Activated CD4-positive, alpha-beta T cell treated with anti-CD3 and anti-CD28 coated beads, Interleukin-10, Interleukin-2, amounts not matched to agents 100 ng/mL and 50 ng/mL, durations not matched to agents 16 hours and 8 hours (primary cell): ENCODE measurements around the gene GFER.
A peak's percentile ranks its signal among the peaks of the same experiment; 100 is the strongest.
"Not testable (repeated sequence)": the region's sequence is repeated elsewhere in the genome, so short reads cannot be mapped to it uniquely, and the experiment has no call there.

Experiments
- DNase-seq: peaks from one replicate; pipeline ENCODE4 v3.0.0-alpha.2; 2020

The GFER gene

DNA sequence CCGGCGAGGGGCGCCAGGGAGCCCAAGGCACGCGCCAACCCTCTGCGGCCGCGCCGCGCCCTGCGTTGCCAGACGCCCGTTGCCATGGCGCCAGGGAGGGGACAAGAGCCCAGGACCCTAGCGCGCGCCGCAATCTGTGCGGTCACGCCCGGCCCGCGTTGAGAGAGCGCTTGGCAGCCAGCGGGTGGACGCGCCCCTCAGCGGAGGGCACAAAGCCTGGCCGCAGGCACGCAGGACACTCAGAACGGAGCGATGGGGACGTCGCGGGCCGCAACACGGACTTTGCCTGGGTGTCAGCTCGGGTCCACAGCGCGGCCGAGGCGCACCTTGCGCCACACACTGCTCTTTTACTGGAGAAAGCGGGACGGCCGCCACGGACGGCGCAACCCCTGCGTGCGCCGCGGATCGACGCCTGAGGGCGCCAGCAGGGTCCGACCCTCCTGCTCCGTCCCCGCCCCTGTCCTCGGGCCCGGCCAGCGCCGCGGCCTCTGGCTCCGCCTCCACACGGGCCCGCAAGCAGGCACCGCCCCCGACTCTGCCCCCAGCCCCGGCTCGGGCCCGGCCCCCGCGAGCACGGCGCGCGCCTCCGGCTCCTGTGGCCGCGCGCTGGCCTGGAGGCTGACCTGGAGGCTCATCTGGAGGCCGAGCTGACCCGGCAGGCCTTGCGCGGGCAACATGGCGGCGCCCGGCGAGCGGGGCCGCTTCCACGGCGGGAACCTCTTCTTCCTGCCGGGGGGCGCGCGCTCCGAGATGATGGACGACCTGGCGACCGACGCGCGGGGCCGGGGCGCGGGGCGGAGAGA lies at the start of gene GFER:
TSS of gene GFER (plus strand) at position 650 of the 803 bp plus-strand sequence. CDS start at position 676, 26 bp downstream.
- peak; percentile 92 for DNase-seq

- no peak for DNase-seq
These were observed 47.0 kb upstream of the GFER start for GRCh38 chr16:1936945-1937479.

DNA sequence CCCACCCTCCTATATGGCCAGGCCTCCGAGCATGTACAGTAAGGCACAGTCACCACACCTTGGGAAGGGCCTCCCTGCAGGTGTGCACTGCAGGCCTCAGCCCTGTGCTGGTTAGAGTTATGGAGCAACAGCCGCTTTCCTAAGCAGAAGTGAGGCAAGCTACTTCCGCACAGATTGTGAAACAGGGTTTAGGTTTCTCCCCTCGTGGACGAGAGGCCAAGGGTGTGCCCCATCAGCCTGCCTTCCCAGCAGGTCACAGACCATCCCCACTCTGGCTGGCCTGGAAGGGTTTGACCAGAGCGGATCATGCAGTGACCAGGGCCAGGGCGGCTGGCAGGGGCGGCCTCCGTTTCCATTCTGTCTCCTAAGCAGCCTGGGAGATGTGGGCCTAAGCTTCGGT lies 45.7 kb upstream of the GFER start:
- DNase-seq, result no peak

DNA sequence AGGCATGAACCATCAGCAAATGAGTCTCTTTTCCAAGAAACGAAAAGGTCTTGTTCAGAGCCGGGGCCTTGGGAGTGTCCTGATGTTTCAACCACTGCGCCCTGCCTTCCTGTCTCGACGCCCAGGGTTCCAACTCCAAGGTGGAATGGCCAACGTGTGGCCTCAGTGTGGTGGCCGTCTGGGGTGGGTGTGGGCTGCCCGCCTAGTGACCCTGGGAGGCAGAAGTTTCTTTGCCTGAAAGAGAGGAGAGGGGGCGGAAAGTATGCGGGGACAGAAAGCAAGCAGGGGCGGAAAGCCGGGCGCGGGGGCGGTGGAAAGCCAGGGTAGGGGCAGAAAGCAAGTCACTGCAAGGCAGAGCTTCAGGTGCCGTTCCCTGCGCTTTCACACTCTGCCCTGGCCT lies 45.1 kb upstream of the GFER start:
- no peak for DNase-seq

GRCh38 chr16:1939833-1940232 lies 44.2 kb upstream of the GFER start:
- not testable (repeated sequence) for DNase-seq

- DNase-seq, result no peak
These were observed 43.5 kb upstream of the GFER start for GRCh38 chr16:1940273-1941161.

DNA sequence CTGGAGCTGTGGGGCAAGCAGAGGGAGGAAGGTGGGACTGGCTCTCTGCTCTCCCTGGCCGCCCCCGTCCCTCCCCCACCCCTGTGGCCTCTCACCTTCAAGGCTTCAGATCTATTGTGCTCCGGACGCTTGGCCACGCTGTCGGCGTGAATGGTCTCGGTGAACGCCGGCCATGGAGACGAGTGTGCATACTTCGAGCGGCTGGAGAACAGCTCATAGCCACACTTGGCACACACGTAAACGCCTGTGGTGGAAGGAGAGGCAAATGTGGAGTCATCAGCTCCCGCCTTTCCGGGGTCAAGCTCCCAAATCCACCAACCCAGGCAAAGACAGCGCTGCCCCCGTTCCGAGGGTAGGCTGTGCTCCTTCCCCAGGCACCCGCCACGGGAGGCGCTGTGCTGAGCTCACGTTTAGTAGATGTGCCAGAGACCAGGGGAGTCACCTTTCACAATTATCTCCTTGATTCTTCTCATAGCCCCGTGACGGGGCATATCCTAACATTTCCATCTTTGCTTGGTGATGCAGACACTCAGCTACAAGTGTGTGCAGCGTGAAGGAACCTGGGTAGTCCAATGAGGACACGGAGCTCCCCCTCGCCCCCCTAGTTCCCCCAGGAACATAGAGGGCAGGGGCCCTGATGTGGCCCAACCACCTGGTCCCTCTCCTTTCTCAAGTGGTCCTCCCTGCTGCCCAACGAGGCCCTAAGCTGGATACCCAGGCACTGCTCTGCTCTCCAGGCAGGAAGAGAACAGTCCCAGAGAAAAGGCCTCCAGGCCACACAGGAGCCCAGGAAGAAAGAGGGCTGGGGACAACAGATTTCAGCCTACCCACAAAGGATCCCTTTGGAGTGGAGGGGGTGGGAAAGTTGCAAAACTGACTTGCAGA lies 42.6 kb upstream of the GFER start:
- no peak for DNase-seq

DNA sequence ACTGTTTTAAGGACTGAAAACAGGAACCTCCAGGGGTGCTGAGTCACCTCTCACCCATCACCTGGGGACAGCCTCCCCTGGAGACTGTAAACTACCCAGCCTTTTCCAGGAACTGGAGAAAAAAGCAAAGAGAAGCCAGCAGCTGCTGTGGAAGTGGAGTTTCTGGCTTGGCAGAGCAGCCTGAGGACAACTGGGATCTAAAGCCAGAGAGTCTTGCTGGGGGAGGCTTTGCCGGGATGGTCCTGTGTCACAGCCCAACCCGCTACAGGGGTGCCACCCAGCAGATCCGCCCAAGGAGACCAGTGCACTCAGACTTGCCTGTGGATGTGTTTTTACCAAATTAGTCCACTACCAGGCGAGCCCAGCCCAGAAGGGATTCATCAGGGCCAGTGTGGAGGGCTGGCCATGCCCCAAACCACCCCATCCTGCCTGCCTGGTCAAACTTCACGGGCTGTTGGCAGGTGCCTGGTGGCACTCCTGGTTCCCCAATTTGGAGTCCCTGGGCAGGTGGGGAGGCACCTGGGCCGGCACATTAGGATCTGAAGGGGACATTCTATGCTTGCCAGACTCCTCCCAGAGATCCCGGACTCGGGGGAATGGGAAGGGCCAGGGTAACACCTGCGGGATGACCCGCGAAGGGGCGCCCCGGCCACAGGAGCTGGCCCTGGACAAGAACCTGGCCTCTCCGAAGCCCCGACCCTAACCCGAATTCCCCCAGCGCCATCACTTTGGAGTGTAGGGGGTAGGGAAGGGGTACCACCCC lies 41.8 kb upstream of the GFER start:
- DNase-seq, result peak; percentile 45

DNA sequence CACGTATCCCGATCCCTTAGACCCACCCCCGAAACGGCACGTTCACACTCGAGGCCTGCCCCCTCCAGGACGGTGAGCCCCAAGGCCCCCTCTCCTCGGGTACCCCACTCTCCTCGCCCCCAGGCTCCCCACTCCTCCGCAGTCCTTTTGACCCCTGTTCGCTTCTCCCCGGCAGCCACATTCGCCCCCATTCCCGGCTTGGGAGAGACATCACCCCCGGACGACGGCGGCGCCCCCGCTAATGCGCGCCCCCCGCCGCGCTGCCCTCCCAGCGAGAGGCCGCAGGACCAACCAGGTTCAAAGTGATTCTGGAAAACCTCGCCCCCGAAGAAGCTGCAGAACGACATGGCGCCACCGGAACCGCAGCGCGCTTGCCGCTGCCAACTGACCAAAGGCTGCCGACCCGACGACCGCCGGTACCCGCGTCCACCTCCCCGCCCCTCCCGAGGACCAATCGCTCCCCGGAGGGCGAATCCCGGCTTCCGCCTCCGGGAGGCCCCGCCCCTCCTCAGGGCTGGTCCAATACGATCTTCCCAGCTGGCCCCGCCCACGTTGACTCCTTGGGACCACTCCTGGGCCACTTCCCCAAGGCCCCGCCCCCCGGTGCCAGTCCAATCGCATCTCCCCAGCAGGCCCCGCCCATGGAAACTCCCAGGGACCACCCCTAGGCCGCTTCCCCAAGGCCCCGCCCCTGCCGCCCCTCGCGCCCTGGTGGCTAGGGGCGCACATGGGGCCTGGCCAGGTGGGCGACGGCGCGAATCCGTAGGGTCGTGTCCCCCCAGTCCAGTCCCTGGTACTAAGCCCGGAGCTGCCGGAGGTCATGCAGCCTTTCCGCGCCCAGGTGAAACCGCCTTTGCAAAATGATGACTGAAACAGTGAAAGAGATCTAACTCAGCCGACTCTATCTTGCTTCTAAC lies 40.9 kb upstream of the GFER start, which contains the start of gene MSRB1:
TSS of gene MSRB1 (minus strand) at position 390 of the 917 bp plus-strand sequence. CDS start at position 347, 43 bp downstream.
- DNase-seq, result peak; percentile 100

DNA sequence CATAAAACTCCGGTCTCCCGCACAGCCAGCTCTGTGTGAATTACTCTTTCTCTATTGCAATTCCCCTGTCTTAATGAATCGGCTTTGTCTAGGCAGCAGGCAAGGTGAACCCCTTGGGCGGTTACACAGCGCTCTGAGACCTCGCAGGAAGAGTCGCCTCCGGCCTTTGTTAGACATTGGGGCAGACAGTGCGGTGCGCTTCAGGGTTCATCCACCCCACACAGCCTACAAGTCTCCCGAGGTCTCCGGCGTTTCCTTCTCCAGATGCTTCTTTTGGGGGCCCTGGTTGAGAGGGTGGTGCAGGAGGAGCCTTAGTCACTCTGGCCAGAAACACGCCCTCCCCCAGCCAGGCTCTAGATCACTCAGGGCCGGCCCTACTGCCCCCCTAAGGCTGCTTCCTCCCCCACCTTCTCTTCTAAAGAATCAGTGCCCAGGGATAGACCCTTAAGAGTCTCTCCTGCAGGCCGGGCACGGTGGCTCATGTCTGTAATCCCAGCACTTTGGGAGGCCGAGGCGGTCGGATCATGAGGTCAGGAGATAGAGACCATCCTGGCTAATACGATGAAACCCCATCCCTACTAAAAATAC lies 39.3 kb upstream of the GFER start:
- no peak for DNase-seq

- no peak for DNase-seq
These were observed 38.2 kb upstream of the GFER start for GRCh38 chr16:1945559-1946391.

DNA sequence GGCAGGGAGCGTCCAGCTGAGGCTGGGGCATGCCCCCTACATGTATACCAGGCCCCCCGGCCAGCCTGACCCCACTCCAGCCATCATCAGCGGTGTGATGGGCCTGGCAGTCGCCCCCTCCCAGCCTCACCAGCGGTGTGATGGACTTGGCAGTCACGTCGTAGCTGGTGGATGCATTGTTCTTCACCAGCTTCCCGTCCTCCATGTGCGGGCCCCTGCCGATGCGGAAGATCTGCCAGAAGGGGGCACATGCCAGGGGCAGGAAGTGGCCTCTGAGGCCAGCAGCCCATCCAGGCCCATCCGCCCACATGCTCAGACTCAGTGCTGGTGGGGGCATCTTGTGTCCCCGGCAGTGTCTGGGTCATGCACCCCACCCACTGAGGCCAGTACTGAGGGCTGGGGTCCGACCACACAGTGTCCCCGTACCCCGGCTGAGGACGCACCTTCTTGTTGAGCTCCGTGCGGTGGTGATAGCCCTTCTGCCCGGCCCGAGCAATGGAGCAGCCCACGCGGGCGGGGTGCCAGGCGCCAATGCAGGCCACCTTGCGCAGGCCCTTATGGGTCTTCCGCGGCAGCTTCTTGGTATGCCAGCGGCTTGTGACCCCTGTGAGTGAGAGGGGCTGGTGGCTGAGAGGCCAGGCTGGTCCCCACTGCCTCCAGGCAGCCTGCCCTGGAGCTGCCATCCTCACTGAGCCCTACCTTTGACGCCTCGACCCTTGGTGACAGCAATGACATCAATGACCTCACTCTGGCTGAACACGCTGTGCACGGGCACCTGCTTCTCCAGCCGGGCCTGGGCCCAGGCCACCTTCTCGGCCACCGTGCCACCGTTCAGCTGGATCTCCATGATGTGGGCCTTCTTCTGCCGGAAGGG lies 37.3 kb upstream of the GFER start:
- DNase-seq, result no peak

DNA sequence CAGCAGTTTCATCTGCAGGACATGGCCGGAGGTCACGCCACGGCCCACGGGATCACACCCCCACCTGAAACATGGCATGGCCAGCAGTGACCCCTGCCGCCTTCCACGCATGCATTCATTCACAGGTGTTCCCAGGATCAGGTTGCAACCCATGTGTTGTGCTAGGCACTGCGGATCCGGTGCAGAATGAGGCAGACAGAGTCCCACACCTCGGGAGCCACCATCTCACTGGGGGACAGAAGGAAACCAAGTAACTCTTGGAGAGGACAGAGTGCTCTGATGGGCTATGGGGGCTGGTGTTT lies 36.7 kb upstream of the GFER start:
- DNase-seq, result no peak

DNA sequence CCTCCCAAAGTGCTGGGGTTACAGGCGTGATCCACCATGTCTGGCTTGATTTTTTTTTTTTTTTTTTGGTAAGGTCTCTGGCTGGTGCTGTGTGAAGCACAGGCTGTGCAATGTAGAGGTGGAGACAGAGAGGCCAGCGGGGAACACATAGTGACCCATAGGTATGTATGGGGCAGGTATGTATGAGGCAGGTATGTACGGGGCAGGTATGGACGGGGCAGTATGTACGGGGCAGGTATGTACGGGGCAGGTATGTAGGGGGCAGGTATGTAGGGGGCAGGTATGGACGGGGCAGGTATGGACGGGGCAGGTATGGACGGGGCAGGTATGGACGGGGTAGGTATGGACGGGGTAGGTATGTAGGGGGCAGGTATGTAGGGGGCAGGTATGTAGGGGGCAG lies 34.5 kb upstream of the GFER start:
- no peak for DNase-seq

- no peak for DNase-seq
These were observed 33.9 kb upstream of the GFER start for GRCh38 chr16:1950047-1950446.

- DNase-seq, result no peak
These were observed 33.4 kb upstream of the GFER start for GRCh38 chr16:1950559-1950958.

DNA sequence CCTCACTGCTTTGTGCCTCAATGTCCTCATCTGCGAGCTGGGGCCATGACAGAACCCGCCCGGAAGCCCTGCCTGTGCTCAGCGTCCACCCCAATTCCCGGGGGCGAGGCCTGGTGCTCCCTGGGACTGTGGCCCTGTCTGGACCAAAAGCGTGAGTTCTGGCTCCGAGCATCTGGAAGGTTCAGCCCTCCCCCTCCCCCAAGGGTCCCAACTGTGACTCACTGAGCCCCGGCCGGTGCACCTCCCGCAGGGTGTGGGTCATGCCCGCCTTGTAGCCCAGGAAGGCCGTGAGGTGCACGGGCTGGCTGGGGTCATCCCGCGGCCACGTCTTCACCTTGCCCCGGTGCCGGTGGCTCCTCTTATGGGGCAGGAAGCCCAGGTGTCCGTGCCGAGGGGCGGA lies 30.3 kb upstream of the GFER start:
- no peak for DNase-seq

DNA sequence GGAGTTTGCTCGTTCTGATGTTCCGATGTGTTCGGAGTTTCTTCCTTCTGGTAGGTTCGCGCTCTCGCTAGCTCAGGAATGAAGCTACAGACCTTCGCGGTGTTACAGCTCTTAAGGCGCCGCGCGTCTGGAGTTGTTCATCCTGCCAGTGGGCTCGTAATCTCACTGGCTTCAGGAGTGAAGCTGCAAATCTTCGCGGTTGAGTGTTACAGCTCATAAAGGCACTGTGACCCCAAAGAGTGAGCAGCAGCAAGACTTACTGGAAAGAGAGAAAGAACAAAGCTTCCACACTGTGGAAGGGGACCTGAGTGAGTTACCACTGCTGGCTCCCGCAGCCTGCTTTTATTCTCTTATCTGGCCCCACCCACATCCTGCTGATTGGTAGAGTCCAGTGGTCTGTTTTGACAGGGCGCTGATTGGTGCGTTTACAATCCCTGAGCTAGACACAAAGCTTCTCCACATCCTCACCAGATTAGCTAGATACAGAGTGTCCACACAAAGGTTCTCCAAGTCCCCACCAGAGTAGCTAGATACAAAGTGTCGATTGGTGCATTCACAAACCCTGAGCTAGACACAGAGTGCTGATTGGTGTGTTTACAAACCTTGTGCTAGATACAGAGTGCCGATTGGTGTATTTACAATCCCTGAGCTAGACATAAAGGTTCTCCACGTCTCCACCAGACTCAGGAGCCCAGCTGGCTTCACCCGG lies 26.4 kb upstream of the GFER start:
- DNase-seq, result not testable (repeated sequence)
